ENCODE measurements around the gene MARVELD2. TPM values are rescaled to one million over a fixed set of nuclear protein-coding genes. Genes with fewer than 3 reads are reported as not detected.
"Not testable (repeated sequence)": the region's sequence is repeated elsewhere in the genome, so short reads cannot be mapped to it uniquely, and the experiment has no call there.

MARVELD2 gene
- total RNA-seq, 1 donor from 2014 or later: 3.6 TPM

GRCh38 chr5:69435276-69435884, 20.5 kb downstream of the MARVELD2 start:
- intact Hi-C loops (cut with DNase I); ATAC-seq; DNase-seq (ENCODE audit: low spot score): not testable (repeated sequence)

GRCh38 chr5:69444127-69444754, 29.3 kb downstream of the MARVELD2 start:
- intact Hi-C loops (cut with DNase I): no loop called here
- DNase-seq (ENCODE audit: low spot score) (no peak), ATAC-seq (no peak)

- DNase-seq (ENCODE audit: low spot score): no peak
- ATAC-seq: no peak
- intact Hi-C loops (cut with DNase I): no loop called here
Measured at GRCh38 chr5:69449511-69449910, 34.6 kb downstream of the MARVELD2 start.

- ATAC-seq (no peak), DNase-seq (ENCODE audit: low spot score) (no peak)
- intact Hi-C loops (cut with DNase I): no loop called here
Measured at GRCh38 chr5:69450116-69450515, 35.2 kb downstream of the MARVELD2 start.

GRCh38 chr5:69450527-69450926, 35.6 kb downstream of the MARVELD2 start:
- intact Hi-C loops (cut with DNase I); DNase-seq (ENCODE audit: low spot score); ATAC-seq: not testable (repeated sequence)

- intact Hi-C loops (cut with DNase I): no loop called here
- DNase-seq (ENCODE audit: low spot score) (no peak), ATAC-seq (no peak)
Measured at GRCh38 chr5:69451941-69452647, 37.2 kb downstream of the MARVELD2 start.

- intact Hi-C loops (cut with DNase I); DNase-seq (ENCODE audit: low spot score); ATAC-seq: not testable (repeated sequence)
Measured at GRCh38 chr5:69453487-69453886, 38.6 kb downstream of the MARVELD2 start.

GRCh38 chr5:69454460-69455249, 39.7 kb downstream of the MARVELD2 start:
- DNase-seq (ENCODE audit: low spot score) (no peak), ATAC-seq (no peak)
- intact Hi-C loops (cut with DNase I): no loop called here

- DNase-seq (ENCODE audit: low spot score); ATAC-seq; intact Hi-C loops (cut with DNase I): not testable (repeated sequence)
Measured at GRCh38 chr5:69455428-69455988, 40.6 kb downstream of the MARVELD2 start.

GRCh38 chr5:69462170-69462569, 47.3 kb downstream of the MARVELD2 start:
- ATAC-seq (no peak), DNase-seq (ENCODE audit: low spot score) (no peak)
- intact Hi-C loops (cut with DNase I): no loop called here

- ATAC-seq; intact Hi-C loops (cut with DNase I); DNase-seq (ENCODE audit: low spot score): not testable (repeated sequence)
Measured at GRCh38 chr5:69466375-69466774, 51.5 kb downstream of the MARVELD2 start.

GRCh38 chr5:69467442-69468225, 52.7 kb downstream of the MARVELD2 start:
- intact Hi-C loops (cut with DNase I): no loop called here
- no peak for DNase-seq (ENCODE audit: low spot score)
- ATAC-seq: no peak

GRCh38 chr5:69468631-69469030, 53.7 kb downstream of the MARVELD2 start:
- ATAC-seq (no peak), DNase-seq (ENCODE audit: low spot score) (no peak)
- intact Hi-C loops (cut with DNase I): no loop called here

GRCh38 chr5:69471516-69471915, 56.6 kb downstream of the MARVELD2 start:
- ATAC-seq; intact Hi-C loops (cut with DNase I); DNase-seq (ENCODE audit: low spot score): not testable (repeated sequence)

GRCh38 chr5:69472535-69473143, 57.7 kb downstream of the MARVELD2 start:
- ATAC-seq; DNase-seq (ENCODE audit: low spot score); intact Hi-C loops (cut with DNase I): not testable (repeated sequence)

- ATAC-seq (no peak), DNase-seq (ENCODE audit: low spot score) (no peak)
- intact Hi-C loops (cut with DNase I): no loop called here
Measured at GRCh38 chr5:69477170-69477569, 62.3 kb downstream of the MARVELD2 start.

GRCh38 chr5:69478296-69478695, 63.4 kb downstream of the MARVELD2 start:
- not testable (repeated sequence) for ATAC-seq

GRCh38 chr5:69484891-69485290, 70.0 kb downstream of the MARVELD2 start:
- intact Hi-C loops (cut with DNase I): no loop called here
- ATAC-seq (no peak), DNase-seq (ENCODE audit: low spot score) (no peak)

More at GRCh38 chr5:69478296-69478695, 63.4 kb downstream of the MARVELD2 start:
- intact Hi-C loops (cut with DNase I); DNase-seq (ENCODE audit: low spot score): not testable (repeated sequence)
